Measurements from ENCODE around the gene AMBRA1. TPM values are rescaled to one million over a fixed set of nuclear protein-coding genes. Genes with fewer than 3 reads are reported as not detected.

The AMBRA1 gene
- total RNA-seq, 2 experiments from 2014 or later, result 24.6 to 30.7 TPM

GRCh38 chr11:46642627-46643335 lies 49.0 kb upstream of the AMBRA1 start:
- no peaks in the 10 kb centered on the region for H3K4me1 ChIP-seq (ENCODE audit: insufficient read depth, low read length, poor library complexity, severe bottlenecking)
- no peaks in the 10 kb centered on the region for H3K79me2 ChIP-seq (ENCODE audit: insufficient read depth, low read depth, low read length)
- no peaks in the 10 kb centered on the region for H4K20me1 ChIP-seq (ENCODE audit: insufficient read depth, low read length)
- ChIA-PET POLR2A (interaction anchor here (0.6 to 0.9 kb wide), 4 partner anchors 31 to 165 kb away, joined by 3 to 4 read pairs (median 3); no protein-coding TSS in a partner anchor), CTCF (ENCODE audit: unreplicated experiment) (interaction anchor here (0.6 kb wide), 1 partner anchor 24 kb away, joined by 3 read pairs; no protein-coding TSS in a partner anchor)
- peaks cover 62% of the 10 kb centered on the region for H3K36me3 ChIP-seq (ENCODE audit: insufficient read depth, low read length)
- intact Hi-C loops (cut with micrococcal nuclease; ENCODE audit: unreplicated experiment), result no loop called here
- no TSS peak for BruUV-seq (replicated peaks)
- H3K27ac ChIP-seq (ENCODE audit: low read depth, low read length, poor library complexity, severe bottlenecking), result no peak overlapping the region
- no peak overlapping the region for H2AFZ ChIP-seq (ENCODE audit: low read length)
- peaks cover 5% of the 10 kb centered on the region; the same call in 1 of the 2 replicates for H3K9me3 ChIP-seq (ENCODE audit: low read length)
- TF ChIP-seq EZH2phosphoT487 (IDR thresholded peaks at IDR 0.05; ENCODE audit: borderline replicate concordance, low read depth, low read length), result no peak
- TF ChIP-seq, protein P1, sequence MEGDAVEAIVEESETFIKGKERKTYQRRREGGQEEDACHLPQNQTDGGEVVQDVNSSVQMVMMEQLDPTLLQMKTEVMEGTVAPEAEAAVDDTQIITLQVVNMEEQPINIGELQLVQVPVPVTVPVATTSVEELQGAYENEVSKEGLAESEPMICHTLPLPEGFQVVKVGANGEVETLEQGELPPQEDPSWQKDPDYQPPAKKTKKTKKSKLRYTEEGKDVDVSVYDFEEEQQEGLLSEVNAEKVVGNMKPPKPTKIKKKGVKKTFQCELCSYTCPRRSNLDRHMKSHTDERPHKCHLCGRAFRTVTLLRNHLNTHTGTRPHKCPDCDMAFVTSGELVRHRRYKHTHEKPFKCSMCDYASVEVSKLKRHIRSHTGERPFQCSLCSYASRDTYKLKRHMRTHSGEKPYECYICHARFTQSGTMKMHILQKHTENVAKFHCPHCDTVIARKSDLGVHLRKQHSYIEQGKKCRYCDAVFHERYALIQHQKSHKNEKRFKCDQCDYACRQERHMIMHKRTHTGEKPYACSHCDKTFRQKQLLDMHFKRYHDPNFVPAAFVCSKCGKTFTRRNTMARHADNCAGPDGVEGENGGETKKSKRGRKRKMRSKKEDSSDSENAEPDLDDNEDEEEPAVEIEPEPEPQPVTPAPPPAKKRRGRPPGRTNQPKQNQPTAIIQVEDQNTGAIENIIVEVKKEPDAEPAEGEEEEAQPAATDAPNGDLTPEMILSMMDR (conservative IDR thresholded peaks at IDR 0.05; ENCODE audit: low read length), result no peak
- no peak for DNase-seq (ENCODE audit: low spot score)
- H3K9me2 ChIP-seq (ENCODE audit: insufficient read depth, low read length), result no peaks in the 10 kb centered on the region
- H3K4me2 ChIP-seq (ENCODE audit: low read length), result no peak overlapping the region
- no peak overlapping the region for H3K4me3 ChIP-seq (ENCODE audit: low read depth, low read length, poor library complexity, severe bottlenecking)

DNA sequence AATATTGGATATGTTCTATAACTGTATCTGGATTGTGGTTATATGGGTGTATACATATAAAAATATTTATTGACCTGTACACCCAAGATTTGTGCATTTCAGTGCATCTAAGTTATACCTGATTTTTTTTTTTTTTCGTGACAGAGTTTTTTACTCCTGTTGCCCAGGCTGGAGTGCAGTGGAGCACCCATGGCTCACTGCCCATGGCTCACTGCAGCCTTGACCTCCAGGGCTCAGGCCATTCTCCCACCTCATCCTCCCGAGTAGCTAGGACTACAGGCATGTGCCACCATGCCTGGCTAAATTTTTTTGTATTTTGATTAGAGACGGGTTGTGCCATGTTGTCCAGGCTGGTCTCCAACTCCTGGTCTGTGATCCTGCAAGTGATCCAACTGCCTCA lies 47.8 kb upstream of the AMBRA1 start:
- Histone ChIP-seq H2AFZ (ENCODE audit: low read length) (no peak overlapping the region), H3K9me2 (ENCODE audit: insufficient read depth, low read length) (no peaks in the 10 kb centered on the region), H3K4me3 (ENCODE audit: low read depth, low read length, poor library complexity, severe bottlenecking) (no peak overlapping the region), H3K79me2 (ENCODE audit: insufficient read depth, low read depth, low read length) (no peaks in the 10 kb centered on the region), H3K27ac (ENCODE audit: low read depth, low read length, poor library complexity, severe bottlenecking) (no peak overlapping the region), H3K4me2 (ENCODE audit: low read length) (no peak overlapping the region), H3K9me3 (ENCODE audit: low read length) (peaks cover 5% of the 10 kb centered on the region; the same call in 1 of the 2 replicates), H4K20me1 (ENCODE audit: insufficient read depth, low read length) (no peaks in the 10 kb centered on the region), H3K4me1 (ENCODE audit: insufficient read depth, low read length, poor library complexity, severe bottlenecking) (no peaks in the 10 kb centered on the region), H3K36me3 (ENCODE audit: insufficient read depth, low read length) (peaks cover 52% of the 10 kb centered on the region)
- intact Hi-C loops (cut with micrococcal nuclease; ENCODE audit: unreplicated experiment), result no loop called here
- ChIA-PET CTCF (ENCODE audit: unreplicated experiment) (no interaction called here), POLR2A (interaction anchor here (0.6 to 0.9 kb wide), 5 partner anchors 12 to 32 kb away, joined by 3 to 4 read pairs (median 3); no protein-coding TSS in a partner anchor)
- TF ChIP-seq EZH2phosphoT487 (IDR thresholded peaks at IDR 0.05; ENCODE audit: borderline replicate concordance, low read depth, low read length), result no peak
- TF ChIP-seq, protein P1 (conservative IDR thresholded peaks at IDR 0.05; ENCODE audit: low read length), result no peak
- BruUV-seq (replicated peaks), result no TSS peak
- no peak for DNase-seq (ENCODE audit: low spot score)
